Cardiac fibroblast (primary cell): ENCODE results near the gene GRB2.
A peak's percentile ranks its signal among the peaks of the same experiment; 100 is the strongest.

Experiments
- DNase-seq, 2 donors: peaks; one replicate each; pipeline versions ENCODE4 v3.0.0 to v3.0.0-alpha.2; 2010; ENCODE audit warnings: low read depth in 2 of 2
- H3K4me3 ChIP-seq, 2 donors: replicated peaks in 1 of 2; 1 replicate in 1 of 2; 2 replicates in 1 of 2; pipeline ENCODE4 v1.5.1; 2011; ENCODE audit warnings: low read depth in 2 of 2, low read length in 2 of 2, mild to moderate bottlenecking in 2 of 2, moderate library complexity in 1 of 2
- CTCF ChIP-seq: IDR thresholded peaks from one replicate; pipeline ENCODE4 v1.5.1; 2011; ENCODE audit warnings: low read depth, mild to moderate bottlenecking, low read length, inconsistent platforms

GRB2 gene

GRCh38 chr17:75365009-75365930 lies 40.2 kb downstream of the GRB2 start:
- no peak for DNase-seq
- no peak overlapping the region for H3K4me3 ChIP-seq
- TF ChIP-seq CTCF, result no peak

DNA sequence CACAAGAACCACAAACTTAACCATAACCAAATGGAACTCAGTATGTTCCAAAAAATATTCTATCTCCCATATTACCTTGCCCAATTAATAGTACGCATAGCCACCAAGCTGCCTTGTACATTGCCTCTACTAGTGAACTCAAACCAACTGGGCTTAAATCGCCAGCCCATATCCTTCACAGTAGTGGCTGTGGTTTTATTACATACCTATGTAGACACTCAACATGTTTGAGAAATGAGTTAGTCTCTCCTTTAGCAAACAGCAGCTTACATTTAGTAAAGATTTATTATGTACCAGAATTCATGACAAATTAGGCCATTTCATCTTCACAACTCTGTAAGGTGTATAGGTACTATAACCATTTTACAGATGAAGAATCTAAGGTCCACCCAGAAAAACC lies 41.4 kb downstream of the GRB2 start:
- TF ChIP-seq CTCF, result no peak
- H3K4me3 ChIP-seq, result no peak overlapping the region
- DNase-seq, result peak; percentile 49 to 76

DNA sequence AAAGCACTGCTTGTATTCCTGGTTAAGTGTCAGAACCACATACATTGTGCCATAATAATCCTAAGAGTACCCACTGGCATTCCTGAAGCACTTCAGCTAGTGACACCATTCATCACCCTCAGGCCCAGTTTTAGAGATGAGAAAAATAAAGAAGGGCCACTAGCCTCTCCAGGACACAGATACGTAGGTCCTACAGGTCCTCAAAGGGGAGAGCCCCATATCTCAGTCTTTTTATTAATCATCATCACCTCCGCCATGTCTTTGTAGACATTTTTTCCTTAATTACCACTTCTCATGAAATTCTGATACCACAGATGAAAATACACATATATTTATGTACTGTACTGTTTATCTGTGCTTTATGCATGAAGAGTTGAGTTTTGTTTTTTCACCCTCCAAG lies 43.5 kb downstream of the GRB2 start:
- no peak for DNase-seq
- no peak overlapping the region for H3K4me3 ChIP-seq
- TF ChIP-seq CTCF, result no peak

GRCh38 chr17:75361344-75361743 lies 44.1 kb downstream of the GRB2 start:
- H3K4me3 ChIP-seq, result no peak overlapping the region
- TF ChIP-seq CTCF, result no peak

GRCh38 chr17:75356260-75356937 lies 49.1 kb downstream of the GRB2 start:
- no peak overlapping the region for H3K4me3 ChIP-seq
- peak in 1 of 2 donors; percentile 22 for DNase-seq
- no peak for TF ChIP-seq CTCF

More at GRCh38 chr17:75361344-75361743, 44.1 kb downstream of the GRB2 start:
- no peak for DNase-seq

- TF ChIP-seq CTCF, result no peak
Measured at GRCh38 chr17:75353176-75353575, 52.3 kb downstream of the GRB2 start.

More at GRCh38 chr17:75353176-75353575, 52.3 kb downstream of the GRB2 start:
- DNase-seq, result no peak
- H3K4me3 ChIP-seq, result no peak overlapping the region
